GM19023 (cell line): ENCODE data around the gene KRT5.

ENCODE experiments used
- ATAC-seq: cut with Tn5 transposase; IDR thresholded peaks from one replicate; pipeline ENCODE4 v1.9.1; 2021; ENCODE audit warnings: mild to moderate bottlenecking, moderate library complexity; ENCODE audit not compliant: unreplicated experiment

The KRT5 gene

DNA sequence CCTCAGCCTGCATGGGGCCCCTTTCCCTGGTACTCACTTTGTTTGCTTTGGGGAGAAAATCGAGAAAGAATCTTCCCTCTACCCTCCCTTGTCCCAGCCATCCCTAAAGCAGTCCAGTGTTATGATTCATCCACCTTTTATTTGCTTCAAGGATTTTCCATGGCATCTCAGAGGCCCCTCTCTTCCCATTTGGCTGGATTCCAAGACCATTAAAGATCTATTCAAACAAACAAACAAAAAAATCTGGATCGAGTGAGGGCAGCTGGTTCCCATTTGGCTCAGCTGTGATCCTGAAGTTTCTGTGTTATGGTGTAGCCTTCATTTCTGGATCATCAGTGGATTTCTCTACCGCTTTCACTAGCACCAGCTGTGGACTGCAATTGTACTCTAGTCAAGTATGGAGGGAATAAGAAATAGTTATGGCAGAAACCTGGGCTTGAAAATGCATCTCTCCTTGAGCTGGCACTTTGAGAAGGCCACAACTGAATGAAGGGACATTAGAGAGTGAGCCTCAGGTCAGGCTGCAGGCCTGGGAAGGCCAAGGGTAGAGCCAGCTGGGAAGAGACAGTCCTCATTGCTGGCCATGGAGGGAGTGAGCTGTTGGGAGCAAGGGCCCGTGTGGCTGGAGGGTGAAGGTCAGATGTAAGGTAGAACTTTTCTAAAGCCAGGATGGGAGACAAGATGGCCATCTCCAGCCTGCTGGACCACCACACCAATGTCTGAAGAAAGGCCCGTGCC, 19.1 kb upstream of the KRT5 start:
- no peak for ATAC-seq

DNA sequence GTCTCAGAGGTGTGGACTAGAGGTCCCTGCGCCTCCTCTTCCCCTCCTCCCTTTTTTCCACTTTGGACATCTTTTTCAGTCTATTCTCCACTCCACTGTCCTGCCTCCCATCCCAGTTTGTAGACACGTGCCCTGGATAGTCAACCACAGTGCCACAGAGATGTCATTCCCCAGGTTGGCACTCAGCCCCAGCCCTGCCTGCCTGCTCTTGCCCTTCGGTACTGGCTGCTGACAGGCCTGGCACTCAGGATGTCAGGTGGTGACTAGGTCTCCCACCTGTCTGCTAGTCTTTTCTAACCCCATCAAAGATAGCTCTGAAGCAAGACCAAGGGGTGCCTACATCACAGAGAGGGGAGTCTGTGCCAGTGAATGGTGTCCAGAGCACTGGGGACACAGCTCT, 16.9 kb upstream of the KRT5 start:
- no peak for ATAC-seq

DNA sequence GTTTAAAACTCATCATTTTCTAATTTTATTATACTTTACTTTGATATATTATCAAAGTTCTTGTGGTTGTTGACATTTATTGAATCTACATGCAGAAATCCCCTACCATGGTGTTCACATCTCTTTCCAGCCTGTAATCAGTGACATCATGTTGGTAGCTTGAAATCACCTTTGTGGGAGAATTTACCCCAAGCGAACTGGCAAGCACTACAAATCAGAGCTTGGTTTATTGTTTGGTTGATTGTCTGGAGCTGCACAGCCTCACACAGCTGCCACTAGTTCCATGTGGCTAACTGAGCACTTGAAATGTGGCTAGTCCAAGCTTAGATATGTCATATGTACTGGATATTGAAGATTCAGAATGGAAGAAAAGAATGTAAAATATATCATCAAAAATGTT, 15.4 kb upstream of the KRT5 start:
- no peak for ATAC-seq

DNA sequence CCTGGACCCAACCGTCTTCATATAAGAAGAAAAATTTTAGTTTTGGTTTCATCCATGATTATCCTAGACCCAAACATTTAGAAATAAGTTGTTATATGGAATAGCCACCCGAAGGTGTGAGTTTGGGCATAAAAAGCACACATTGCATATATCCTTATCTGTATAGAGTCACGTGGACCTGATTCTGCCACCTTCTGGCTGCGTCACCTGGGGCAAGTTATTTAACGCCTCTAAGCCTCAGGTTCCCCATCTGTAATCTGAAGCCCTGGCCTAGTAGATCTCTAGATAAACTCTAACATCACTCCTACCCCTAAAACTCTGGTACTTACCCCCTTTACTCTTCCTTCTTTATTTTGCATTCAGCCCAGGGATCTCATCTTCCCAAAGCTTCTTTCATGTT, 14.3 kb upstream of the KRT5 start:
- no peak for ATAC-seq

DNA sequence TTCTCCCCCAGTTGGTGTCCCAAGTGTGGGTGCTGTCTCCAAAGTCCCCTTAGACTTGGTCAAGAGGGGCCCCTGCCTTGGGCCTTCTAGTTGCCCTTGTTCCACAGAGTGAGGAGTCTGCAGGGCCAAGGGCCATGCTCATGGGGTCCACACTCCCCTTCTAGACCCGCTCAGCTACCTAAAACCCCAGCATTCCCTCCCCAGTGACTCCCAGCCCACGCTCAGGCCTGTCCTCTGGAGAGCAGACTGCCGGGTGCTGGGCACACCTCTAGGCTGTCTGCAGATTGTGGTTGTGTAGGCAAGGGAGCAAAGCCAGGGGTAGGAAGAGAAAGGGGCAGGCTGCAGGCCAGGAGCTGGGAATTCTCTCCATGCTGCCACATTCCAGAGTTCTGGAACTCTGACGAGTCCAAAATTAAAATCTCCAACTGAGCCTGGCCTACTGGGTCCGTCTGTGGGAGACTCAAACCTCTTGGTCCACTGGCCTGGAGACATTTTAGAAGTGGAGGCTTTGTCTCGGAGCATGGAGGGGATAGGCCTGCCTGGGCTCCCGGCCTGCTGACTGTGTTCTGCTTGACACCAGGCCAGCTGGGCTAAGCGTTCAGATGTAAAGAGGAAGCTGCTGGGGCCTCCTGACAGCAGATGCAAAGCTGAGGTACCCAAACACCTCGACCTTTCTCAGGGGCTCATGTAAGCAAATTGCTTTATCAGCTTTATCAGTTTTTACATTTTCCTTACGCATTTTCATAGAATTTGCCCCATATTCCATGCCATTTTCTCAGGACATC, 13.7 kb upstream of the KRT5 start:
- no peak for ATAC-seq

DNA sequence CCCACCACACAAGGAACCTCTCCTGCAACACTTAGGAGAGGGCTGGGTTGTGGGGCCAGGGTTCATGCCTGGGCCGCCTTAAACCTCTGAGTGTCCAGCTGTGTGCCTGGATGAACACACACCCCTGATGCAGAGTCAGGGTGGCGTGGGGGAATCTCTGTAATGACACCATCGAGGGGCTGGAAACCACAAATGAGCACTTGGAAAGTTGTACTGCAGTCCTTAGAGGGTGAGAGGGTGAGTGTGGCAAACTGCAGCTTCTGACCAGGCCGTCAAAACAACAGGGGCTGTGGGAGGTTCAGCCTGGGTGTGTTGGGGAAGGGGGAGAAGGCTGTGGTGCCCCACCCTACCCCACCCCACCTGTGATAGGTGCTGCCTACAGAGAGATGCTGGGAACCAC, 12.4 kb upstream of the KRT5 start:
- ATAC-seq: no peak

DNA sequence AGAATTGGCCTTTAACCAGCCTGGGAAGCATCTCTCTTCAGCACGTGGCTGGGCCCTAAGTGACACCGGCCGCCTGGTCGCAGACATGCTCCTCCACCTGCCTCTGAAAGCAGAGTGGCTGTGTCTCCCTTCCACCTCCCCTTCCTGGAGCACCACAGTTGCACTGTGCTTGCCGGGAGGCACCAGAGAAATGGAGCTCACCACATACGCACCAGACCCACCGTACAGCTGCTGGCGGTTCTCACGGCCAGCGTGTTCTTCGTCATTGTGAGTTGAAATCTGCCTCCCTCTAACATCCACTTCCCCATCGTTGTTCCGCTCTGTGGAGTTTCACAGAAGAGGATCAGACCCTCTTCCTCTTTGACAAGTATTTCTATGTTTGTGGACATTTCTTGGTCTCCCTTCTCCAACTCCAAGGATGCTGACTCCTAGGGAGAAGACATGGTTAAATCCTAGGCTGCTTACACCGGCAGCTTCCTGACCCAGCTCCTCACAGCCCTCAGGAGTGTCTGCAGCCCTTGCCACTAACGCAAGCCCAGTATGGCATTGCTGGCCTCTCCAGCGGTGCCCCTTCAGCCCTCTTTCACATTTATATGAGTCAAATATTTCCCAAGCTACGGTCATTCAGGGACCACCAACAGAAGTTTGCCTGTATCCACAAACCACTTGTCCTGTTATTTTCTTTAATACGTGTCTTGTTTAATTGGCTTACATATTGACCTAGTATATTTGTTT, 11.5 kb upstream of the KRT5 start:
- no peak for ATAC-seq

DNA sequence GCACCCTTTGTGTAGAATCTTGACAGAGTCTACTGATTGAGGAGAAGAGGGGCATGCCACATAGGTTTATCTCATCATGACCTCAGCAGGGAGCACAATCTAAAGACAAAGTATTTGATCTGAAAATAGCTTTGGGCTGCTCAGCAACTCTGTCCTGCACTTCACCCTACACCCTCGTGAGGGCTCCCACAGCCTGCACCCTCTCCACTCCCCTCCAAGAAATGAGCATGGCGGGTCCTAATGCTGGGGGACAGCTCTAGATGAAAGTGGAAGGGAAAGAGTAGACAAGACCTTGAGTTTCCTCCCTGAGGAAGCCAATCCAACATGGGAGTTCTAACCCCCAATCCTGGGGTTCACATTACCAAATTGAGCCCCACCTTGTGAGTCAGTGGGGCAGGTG, 10.7 kb upstream of the KRT5 start:
- no peak for ATAC-seq

DNA sequence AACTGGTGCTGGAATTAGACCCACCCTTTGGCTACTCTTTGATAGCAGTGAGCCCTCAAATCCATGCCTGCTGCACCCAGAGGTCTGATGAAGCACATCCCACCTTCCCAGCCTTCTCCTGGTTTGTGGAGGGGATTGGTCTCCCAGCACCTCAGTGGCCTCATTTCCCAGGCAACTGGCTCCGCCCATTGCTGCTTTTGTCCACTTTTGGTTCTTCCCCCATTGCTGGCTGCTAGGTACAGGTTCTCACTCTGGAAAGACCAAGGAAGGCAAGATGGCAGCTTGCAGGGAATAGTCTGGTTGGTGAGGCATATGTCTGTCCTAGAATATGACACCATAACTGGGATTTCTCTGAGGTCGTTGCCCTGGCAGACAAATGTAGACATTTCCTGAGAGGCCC, 10.2 kb upstream of the KRT5 start:
- ATAC-seq: no peak

DNA sequence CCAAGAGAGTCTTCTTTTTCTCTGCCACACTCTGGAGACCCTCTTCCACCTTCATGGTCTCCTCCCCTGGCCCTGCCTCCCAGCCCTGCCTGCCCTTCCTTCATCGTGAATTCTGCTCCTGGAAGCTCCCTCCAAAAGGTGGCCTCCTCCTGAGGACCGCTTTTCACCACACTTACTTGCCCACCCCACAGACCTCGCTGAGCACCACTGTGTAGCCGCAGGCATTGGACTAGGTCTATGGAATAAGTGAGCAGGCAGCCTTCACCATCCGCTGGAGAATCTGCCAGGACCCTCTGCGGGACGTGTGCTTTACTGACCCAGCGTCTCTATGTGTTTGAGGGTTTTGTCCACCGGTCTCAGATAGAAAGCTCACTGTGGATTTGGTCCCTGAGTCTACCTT, 9.7 kb upstream of the KRT5 start:
- ATAC-seq: no peak

DNA sequence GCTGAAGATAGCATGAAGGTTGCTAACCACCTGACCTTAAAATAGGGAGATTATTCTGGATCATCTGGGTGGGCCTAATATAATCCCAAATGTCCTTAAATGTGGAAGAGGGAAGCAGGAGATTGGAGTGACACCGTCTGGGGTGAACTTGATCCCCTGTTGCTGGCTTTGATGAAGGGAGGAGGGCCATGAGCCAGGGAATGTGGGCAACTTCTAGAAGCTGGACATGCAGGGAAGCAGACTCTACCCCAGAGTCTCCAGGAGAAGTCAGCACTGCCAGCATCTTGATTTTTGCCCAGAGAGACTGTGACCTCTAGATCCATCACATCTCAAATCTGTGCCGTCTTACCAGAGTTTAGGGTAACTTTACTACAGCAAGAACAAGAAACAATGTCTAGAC, 9.2 kb upstream of the KRT5 start:
- no peak for ATAC-seq

DNA sequence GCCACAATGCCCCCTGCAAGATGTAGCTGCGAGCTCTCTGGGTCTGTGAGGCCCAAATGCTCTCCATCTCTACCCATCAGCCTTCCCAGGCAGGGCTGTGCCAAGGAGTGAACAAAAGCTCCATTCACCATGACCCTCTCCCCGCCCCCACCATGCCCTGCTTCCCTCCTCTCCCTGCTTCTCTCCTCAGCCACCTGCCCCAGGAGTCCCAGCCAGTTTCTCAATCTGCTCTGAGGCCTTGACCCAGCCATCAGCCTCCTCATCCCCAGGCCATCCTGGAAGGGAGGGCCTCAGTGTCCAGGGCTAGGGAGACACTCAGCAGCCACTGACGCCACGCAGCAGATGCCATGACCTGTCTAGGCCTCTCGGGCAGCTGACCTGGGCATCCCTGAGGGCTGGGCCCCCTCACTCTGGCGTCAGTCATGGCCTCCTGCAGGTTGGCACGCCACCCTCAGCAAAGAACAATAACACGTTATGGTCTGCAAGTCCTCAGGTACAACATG, 8.5 kb upstream of the KRT5 start:
- no peak for ATAC-seq

DNA sequence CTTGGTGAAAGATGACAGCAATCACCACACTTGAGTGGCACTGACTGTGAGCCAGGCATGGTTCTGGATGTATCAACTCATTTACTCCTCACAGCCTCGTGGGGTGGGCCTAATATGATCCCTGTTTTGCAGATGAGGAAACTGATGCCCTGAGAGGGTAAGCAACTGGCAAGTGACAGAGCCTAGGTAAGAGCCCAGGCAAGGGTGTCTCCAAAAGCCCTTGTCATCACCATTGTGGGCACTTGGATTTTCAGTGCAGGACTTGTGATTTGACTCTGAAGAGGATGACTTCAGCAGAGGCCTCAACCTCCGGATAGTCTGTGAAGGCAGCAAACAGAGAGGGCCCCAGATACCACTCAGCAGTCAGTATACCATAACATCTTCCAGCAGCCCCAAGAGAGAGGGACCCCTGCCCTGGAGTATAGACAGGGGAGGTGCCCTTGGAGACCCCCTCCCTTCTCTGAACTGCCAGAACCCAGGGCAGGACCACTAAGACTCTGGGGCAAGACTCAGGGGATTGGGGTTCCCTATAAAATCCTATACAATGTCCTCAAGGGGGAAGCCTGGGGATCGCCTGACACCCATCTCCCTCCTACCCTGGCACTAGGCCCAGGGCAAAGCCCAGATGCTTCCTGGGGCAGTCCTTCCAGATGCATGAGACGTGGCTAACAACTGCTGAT, 7.1 kb upstream of the KRT5 start:
- no peak for ATAC-seq

DNA sequence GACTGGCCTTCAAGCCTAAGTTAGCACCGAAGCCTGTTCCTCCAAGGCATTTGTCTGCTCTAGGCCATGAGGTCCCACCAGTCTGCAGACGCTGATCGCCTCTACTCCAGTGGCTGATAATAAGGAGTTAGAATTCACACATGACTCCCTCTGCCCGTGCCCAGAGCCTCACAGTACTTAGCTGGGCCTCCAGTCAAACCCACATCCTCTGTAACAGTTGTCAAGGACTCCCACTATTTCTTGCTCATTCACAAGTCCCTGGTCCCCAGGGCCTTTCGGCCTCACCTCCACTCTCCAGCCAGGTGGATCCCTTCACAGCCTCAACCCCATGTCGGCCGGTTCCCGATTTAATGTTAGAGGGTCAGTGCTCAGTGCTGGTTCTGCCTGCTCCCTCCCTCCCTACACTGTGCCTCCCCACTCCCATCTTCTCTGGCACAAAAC, 6.3 kb upstream of the KRT5 start:
- no peak for ATAC-seq

DNA sequence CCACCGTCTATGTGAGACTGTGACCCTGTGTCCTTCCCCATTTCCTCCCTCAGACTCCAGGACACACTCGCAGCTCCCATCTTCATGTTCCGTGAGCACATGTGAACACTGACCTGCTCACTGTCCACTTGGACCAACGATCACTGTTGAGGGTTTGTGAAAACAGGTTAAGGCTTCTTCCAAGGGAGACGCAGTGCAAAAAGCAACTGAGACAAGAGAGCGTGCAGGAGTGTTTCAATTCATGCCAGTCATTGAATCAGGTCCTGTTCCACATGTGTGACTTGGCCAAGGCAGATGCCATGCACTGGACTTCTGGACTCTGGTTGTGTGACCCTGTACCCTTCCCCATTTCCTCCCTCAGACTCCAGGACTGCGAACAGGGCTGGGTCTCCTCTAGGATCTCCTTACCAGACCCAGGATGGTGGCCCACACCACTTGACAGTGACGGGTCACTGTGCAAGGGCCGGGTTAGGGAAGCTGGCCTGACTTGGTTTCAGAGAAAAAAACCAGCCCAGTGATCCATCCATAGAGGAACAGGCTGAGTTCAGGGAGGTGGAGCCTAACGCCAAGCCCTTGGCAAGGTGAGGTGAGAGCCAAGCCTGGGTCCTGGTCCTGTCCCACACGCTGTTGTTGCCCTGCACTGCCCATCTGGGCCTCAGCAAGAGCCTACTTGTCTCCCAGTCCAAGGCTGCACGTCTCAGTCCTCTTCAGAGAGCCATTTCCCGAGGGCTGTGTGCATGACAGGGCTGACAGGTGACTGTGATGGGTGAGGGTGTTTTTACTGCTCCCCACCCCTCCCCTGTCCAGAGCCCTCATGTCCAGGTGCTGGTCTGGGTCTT, 5.7 kb upstream of the KRT5 start:
- ATAC-seq: no peak

DNA sequence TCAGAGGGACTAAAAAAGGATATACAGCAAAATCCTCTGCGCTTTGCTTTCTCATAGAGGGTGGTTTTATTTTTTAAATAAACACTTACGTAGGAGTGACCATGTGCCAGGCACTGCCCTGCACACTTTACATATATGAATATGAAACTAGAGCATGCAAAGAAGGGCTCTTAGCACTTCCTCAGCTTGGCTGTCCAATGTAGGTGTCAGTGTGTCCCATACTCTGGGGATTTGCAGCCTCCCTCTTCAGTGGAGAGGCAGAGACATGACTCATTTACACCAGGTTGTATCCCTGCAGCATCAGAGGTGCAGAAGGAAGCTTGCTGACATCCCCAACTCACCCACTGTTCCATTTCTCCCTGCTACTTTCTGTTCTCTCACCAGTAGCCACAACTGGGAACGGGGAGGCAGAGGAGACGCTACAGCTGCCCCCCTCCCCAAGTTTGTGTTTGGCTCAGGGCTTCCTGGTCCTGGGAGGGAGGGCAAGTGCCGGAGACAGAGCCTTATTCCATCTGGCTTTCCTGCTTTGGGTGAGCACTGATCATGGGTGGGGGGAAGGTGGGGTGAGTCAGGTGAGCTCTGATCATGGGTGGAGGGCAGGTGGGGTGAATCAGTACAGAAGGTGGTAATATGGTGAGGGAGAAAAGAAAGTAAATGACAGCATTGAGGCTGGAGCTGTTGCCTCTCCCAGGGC, 4.9 kb upstream of the KRT5 start:
- no peak for ATAC-seq

DNA sequence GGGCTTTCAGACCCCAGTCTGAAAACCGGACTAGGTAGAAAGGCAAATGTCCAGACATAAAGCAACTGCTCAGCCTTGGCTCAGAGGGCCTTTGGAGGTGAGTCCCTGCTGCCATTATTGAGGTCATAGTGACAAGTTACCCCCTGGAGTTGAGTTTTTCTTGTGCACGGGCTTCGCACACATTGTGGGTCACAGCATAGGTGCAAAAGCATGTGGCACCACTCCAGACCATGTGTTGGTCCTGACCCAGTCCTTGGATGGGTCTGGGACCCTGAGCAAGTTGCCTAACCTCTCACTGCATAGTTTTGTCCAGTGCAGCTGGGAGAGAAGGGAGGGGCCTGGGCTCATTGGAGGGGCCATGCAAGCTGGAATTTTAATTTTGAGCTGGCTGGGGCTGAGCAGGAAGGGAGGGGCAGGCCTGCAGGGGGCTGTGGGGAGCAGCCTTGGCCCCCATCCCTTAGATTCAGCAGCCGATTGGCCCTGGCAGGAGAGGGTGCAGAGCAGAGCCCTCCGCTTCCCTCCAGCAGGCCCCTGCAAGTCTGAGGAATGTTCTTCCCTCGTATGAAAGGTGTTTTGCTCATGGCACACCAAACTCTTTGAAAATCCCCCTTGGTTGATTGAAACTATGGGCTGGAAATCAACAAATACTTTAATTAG, 4.2 kb upstream of the KRT5 start:
- no peak for ATAC-seq

DNA sequence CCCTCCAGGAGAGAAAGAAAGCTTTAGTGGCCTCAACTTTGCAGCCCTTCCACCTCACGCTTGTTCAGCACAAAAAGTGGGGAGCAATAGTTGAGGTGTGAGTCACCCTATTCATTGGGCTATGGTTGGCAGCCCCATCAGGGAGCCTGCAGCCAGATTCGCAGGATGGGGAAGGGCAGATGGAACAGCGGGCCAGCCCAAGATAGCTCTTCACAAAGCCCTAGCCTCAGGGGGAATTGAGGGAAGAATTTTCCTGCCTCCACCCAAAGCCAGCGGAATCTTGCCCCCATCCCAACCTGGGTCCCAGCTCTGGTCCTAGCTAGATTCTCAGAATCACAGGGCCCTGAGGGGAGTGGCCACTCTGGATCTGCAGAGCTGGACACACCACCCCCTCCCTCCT, 3.6 kb upstream of the KRT5 start:
- ATAC-seq: no peak

DNA sequence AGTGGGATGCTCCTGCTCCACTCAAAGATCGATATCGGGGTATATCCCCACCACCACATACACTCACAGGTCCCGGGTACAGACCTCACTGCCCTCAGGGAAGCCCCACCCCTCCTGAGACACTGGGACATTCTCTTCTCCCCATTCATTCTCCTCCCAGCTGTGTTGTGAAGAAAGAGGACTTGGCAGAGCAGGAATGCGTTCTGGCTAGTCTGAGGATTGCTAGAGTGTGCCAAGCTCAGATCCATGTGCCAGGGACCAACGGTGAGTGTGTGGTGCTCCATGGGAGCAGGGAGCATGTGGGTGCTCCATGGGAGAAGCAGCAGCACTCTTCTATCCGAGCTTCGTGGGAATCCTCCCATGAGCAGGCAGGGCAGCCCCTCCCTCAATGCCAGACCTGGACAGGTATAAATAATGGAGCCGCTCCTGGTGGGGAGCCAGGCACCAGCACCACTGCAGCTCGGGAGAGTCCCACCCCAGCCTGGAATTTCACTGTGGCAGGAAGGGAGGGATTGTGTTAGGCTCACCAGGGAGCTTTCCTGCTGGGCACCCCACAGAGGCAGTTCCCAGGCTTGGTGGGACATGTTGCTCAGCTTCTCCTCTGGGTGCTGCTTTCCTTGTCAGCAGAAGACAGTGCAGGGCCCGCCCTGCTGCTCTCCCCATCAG, 2.3 kb upstream of the KRT5 start:
- no peak for ATAC-seq
